Osteoblast (primary cell): Measurements from ENCODE around the gene CFHR5. TPM values are rescaled to one million over a fixed set of nuclear protein-coding genes. Genes with fewer than 3 reads are reported as not detected.
A peak's percentile ranks its signal among the peaks of the same experiment; 100 is the strongest.

ENCODE experiments used
- DNase-seq: peaks from one replicate; pipeline ENCODE4 v3.0.0; 2011; ENCODE audit warnings: low spot score, mixed read lengths; ENCODE audit not compliant: insufficient read length; ENCODE audit errors: missing footprints
- H2AFZ ChIP-seq: 2 replicates; pipeline ENCODE4 v1.6.0; 2011; ENCODE audit warnings: mild to moderate bottlenecking, low read length
- H3K27ac ChIP-seq: 2 replicates; pipeline ENCODE4 v1.5.1; 2011; ENCODE audit warnings: mild to moderate bottlenecking, low read depth, low read length, moderate library complexity
- H3K27me3 ChIP-seq: 2 replicates; pipeline ENCODE4 v1.6.0; 2012; ENCODE audit warnings: mild to moderate bottlenecking, control low read depth, inconsistent platforms, low read length, moderate library complexity; ENCODE audit not compliant: insufficient read depth
- H3K36me3 ChIP-seq: 2 replicates; pipeline ENCODE4 v1.5.1; 2011; ENCODE audit warnings: mild to moderate bottlenecking, low read length, control low read depth, moderate library complexity; ENCODE audit not compliant: insufficient read depth
- H3K4me1 ChIP-seq: 2 replicates; pipeline ENCODE4 v1.5.1; 2011; ENCODE audit warnings: mild to moderate bottlenecking, low read length, control low read depth, moderate library complexity; ENCODE audit not compliant: insufficient read depth
- H3K4me2 ChIP-seq: 2 replicates; pipeline ENCODE4 v1.6.0; 2011; ENCODE audit warnings: mild to moderate bottlenecking, low read length; ENCODE audit not compliant: insufficient read depth
- H3K4me3 ChIP-seq: fragments of 200-600 bp; sonication (generic); 3 replicates; pipeline ENCODE4 v1.5.1; 2012; ENCODE audit warnings: mild to moderate bottlenecking, low read length, inconsistent platforms; ENCODE audit not compliant: insufficient read depth
- H3K79me2 ChIP-seq: 2 replicates; pipeline ENCODE4 v1.6.0; 2012; ENCODE audit warnings: mild to moderate bottlenecking, low read length, control low read depth, inconsistent platforms; ENCODE audit not compliant: insufficient read depth
- H3K9me3 ChIP-seq: 2 replicates; pipeline ENCODE4 v1.5.1; 2011; ENCODE audit warnings: low read depth, low read length, control low read depth
- H4K20me1 ChIP-seq: 2 replicates; pipeline ENCODE4 v1.6.0; 2012; ENCODE audit warnings: mild to moderate bottlenecking, low read length, control low read depth; ENCODE audit not compliant: insufficient read depth
- total RNA-seq: library from RNA; depleted of rRNA; stranded (reverse); fragments of >200 nt; gene quantifications from 2 replicates; pipeline ENCODE4 v1.2.3, GENCODE V29; 2012
- TF ChIP-seq, protein P1 (sequence below): IDR thresholded peaks from 2 replicates; pipeline ENCODE4 v1.5.1; 2011; ENCODE audit warnings: mild to moderate bottlenecking, low read depth, low read length, moderate library complexity; ENCODE audit errors: extremely low read depth

Gene CFHR5
- total RNA-seq, 1 donor: not detected

DNA sequence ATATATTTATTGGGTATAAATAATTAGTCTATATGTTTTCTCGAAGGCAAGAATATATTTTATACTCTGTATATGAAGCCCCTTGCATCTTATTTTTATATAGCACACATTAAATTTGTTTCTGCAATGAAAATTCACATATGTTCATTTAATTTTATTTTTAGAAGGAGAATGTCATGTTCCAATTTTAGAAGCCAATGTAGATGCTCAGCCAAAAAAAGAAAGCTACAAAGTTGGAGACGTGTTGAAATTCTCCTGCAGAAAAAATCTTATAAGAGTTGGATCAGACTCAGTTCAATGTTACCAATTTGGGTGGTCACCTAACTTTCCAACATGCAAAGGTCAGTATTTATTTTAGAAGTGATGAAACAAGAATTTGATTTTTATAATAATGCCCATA lies 16.6 kb downstream of the CFHR5 start:
- H3K79me2 ChIP-seq: no peaks in the 10 kb centered on the region
- peaks cover 7% of the 10 kb centered on the region for H3K4me1 ChIP-seq
- H3K27ac ChIP-seq: no peak overlapping the region
- no peak for DNase-seq
- H2AFZ ChIP-seq: no peak overlapping the region
- no peaks in the 10 kb centered on the region for H3K36me3 ChIP-seq
- H4K20me1 ChIP-seq: no peaks in the 10 kb centered on the region
- H3K27me3 ChIP-seq: no peaks in the 10 kb centered on the region
- no peak overlapping the region for H3K4me3 ChIP-seq
- TF ChIP-seq, protein P1, sequence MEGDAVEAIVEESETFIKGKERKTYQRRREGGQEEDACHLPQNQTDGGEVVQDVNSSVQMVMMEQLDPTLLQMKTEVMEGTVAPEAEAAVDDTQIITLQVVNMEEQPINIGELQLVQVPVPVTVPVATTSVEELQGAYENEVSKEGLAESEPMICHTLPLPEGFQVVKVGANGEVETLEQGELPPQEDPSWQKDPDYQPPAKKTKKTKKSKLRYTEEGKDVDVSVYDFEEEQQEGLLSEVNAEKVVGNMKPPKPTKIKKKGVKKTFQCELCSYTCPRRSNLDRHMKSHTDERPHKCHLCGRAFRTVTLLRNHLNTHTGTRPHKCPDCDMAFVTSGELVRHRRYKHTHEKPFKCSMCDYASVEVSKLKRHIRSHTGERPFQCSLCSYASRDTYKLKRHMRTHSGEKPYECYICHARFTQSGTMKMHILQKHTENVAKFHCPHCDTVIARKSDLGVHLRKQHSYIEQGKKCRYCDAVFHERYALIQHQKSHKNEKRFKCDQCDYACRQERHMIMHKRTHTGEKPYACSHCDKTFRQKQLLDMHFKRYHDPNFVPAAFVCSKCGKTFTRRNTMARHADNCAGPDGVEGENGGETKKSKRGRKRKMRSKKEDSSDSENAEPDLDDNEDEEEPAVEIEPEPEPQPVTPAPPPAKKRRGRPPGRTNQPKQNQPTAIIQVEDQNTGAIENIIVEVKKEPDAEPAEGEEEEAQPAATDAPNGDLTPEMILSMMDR: no peak
- no peak overlapping the region for H3K4me2 ChIP-seq
- H3K9me3 ChIP-seq: no peaks in the 10 kb centered on the region

DNA sequence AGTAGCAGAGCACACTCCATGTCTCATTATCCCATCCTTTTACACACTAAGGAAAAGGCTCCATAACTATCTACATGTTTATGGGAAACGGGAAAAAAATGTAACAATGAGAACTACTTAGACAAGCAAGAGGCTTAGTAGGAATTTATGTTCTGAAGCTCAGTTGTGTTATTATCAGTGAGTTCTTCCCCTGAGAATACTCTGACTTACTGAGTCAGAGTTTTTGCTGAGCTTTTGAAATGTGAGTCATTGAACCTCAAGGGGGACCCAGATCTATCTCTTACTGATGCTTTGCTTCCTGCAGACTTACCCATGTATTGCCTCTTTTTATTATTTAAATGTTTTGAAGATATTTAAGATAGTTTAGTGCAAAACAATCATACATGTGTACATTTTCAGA lies 20.1 kb downstream of the CFHR5 start:
- H2AFZ ChIP-seq: no peak overlapping the region
- no peak overlapping the region for H3K27ac ChIP-seq
- TF ChIP-seq, protein P1: no peak
- no peaks in the 10 kb centered on the region for H4K20me1 ChIP-seq
- peak overlapping the region; percentile 14 for H3K4me2 ChIP-seq
- H3K36me3 ChIP-seq: no peaks in the 10 kb centered on the region
- H3K4me1 ChIP-seq: peaks cover 7% of the 10 kb centered on the region
- H3K9me3 ChIP-seq: no peaks in the 10 kb centered on the region
- H3K79me2 ChIP-seq: no peaks in the 10 kb centered on the region
- no peak overlapping the region for H3K4me3 ChIP-seq
- peak; percentile 71 for DNase-seq
- no peaks in the 10 kb centered on the region for H3K27me3 ChIP-seq

DNA sequence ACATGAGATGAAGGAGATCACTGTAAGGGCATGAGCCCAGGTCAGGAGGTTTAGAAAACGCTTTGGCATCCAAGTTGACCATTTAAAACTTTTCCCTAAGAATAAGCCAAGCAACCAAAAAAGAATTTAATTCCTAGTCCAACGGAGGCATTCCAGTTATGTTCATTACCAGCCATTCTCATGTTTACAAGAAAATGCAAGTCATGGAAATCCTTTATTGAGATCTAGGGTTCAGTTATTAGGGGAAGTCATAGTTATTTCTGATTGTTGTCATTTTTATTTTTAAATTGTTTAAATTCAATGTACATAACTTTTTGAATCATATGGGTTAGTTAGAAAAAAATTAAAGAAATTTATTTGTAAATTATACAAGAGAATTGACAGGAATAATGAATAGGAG lies 24.5 kb downstream of the CFHR5 start:
- no peak overlapping the region for H3K27ac ChIP-seq
- DNase-seq: no peak
- H3K4me3 ChIP-seq: no peak overlapping the region
- H3K4me2 ChIP-seq: no peak overlapping the region
- no peaks in the 10 kb centered on the region for H3K27me3 ChIP-seq
- H3K4me1 ChIP-seq: peaks cover 7% of the 10 kb centered on the region
- no peaks in the 10 kb centered on the region for H3K36me3 ChIP-seq
- H3K9me3 ChIP-seq: no peaks in the 10 kb centered on the region
- no peaks in the 10 kb centered on the region for H4K20me1 ChIP-seq
- no peaks in the 10 kb centered on the region for H3K79me2 ChIP-seq
- TF ChIP-seq, protein P1: no peak
- no peak overlapping the region for H2AFZ ChIP-seq

DNA sequence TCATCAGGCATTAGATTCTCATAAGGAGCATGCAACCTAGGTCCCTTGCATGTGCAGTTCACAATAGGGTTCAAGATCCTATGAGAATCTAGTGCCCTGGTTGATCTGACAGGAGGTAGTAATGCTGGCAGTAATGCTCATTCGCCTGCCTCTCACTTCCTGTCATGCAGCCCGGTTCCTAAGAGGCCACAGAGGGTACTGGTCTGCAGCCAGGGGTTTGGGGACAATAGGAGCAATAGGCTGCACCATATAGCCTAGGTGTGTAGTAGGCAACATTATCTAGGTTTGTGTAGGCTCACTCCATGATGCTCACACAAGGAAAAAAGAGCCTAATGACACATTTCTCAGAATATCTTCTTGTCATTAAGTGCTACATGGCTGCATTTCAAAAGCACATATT lies 25.8 kb downstream of the CFHR5 start:
- Histone ChIP-seq H3K4me1 (no peaks in the 10 kb centered on the region), H3K27me3 (no peaks in the 10 kb centered on the region), H2AFZ (no peak overlapping the region), H3K79me2 (no peaks in the 10 kb centered on the region), H4K20me1 (no peaks in the 10 kb centered on the region), H3K4me3 (no peak overlapping the region), H3K4me2 (no peak overlapping the region), H3K36me3 (no peaks in the 10 kb centered on the region), H3K27ac (no peak overlapping the region), H3K9me3 (no peaks in the 10 kb centered on the region)
- no peak for DNase-seq
- TF ChIP-seq, protein P1: no peak
